B cell (primary cell): ENCODE results near the gene ZC3H10. TPM values are rescaled to one million over a fixed set of nuclear protein-coding genes. Genes with fewer than 3 reads are reported as not detected.
A peak's percentile ranks its signal among the peaks of the same experiment; 100 is the strongest.

Experiments used
- ATAC-seq: fragments of 200-7000 bp; cut with Tn5 transposase; one replicate; pipeline ENCODE4 v1.10.0; 2021; ENCODE audit warnings: low read depth, mild to moderate bottlenecking, moderate number of reproducible peaks, moderate library complexity
- CTCF ChIA-PET: fragments of 350-600 bp; sonication (Branson Sonifier 250); formaldehyde crosslinking; loops from one replicate; lab custom pipeline; 2021; ENCODE audit warnings: antibody characterized with exemption, inconsistent platforms; lab: Charles Lee
- POLR2A ChIA-PET: fragments of 350-600 bp; sonication (Branson Sonifier 250); formaldehyde crosslinking; loops from one replicate; lab custom pipeline; 2021; ENCODE audit warnings: antibody characterized with exemption; lab: Charles Lee
- DNase-seq: peaks from one replicate; pipeline ENCODE4 v3.0.0; 2013
- H2AFZ ChIP-seq: 2 replicates; pipeline ENCODE4 v1.6.1; 2012; ENCODE audit warnings: mild to moderate bottlenecking, low read depth, low read length; ENCODE audit not compliant: insufficient read depth, poor library complexity, severe bottlenecking
- H3K27ac ChIP-seq, 2 donors: 1 replicate in 1 of 2; 2 replicates in 1 of 2; pipeline ENCODE4 v1.5.1; 2012 to 2013; ENCODE audit warnings: low read length in 2 of 2, mild to moderate bottlenecking in 2 of 2, moderate library complexity in 1 of 2
- H3K27me3 ChIP-seq, 4 experiments: fragments of 200-600 bp in 1 of 4; sonication (generic) in 1 of 4; replicated peaks in 1 of 4; 1 replicate in 2 of 4; 2 replicates in 2 of 4; pipeline versions ENCODE4 v1.6.1 to v1.7.0; 2013 to 2016; ENCODE audit warnings: low read length in 3 of 4, mild to moderate bottlenecking in 2 of 4, mixed read lengths in 1 of 4, moderate library complexity in 1 of 4; ENCODE audit not compliant: insufficient read depth in 4 of 4, control insufficient read depth in 3 of 4; ENCODE audit errors: control extremely low read depth in 1 of 4
- H3K36me3 ChIP-seq, 2 experiments: replicated peaks in 1 of 2; 1 replicate in 1 of 2; 2 replicates in 1 of 2; pipeline versions ENCODE4 v1.6.1 to v1.7.1; 2013; ENCODE audit warnings: low read length in 1 of 2; ENCODE audit not compliant: insufficient read depth in 2 of 2, control insufficient read depth in 1 of 2; ENCODE audit errors: control extremely low read depth in 1 of 2, extremely low read depth in 1 of 2
- H3K4me1 ChIP-seq, 2 donors: fragments of 200-600 bp in 1 of 2; sonication (generic) in 1 of 2; 1 replicate in 1 of 2; 2 replicates in 1 of 2; pipeline versions ENCODE4 v1.5.1 to v1.6.1; 2013 to 2017; ENCODE audit warnings: low read length in 2 of 2; ENCODE audit not compliant: control insufficient read depth in 2 of 2, insufficient read depth in 2 of 2
- H3K4me2 ChIP-seq: replicated peaks from 2 replicates; pipeline ENCODE3; 2012; ENCODE audit warnings: mild to moderate bottlenecking, low read depth, low read length; ENCODE audit not compliant: poor library complexity, severe bottlenecking
- H3K4me3 ChIP-seq, 5 experiments: fragments of 200-600 bp in 1 of 5; sonication (generic) in 1 of 5; 1 replicate in 3 of 5; 2 replicates in 2 of 5; pipeline versions ENCODE4 v1.5.1 to v1.7.0; 2011 to 2016; ENCODE audit warnings: low read length in 4 of 5, mild to moderate bottlenecking in 4 of 5, low read depth in 2 of 5, control low read depth in 1 of 5, moderate library complexity in 1 of 5; ENCODE audit not compliant: insufficient read depth in 1 of 5; ENCODE audit errors: control extremely low read depth in 1 of 5, extremely low read depth in 1 of 5
- H3K79me2 ChIP-seq: fragments of 200-600 bp; sonication (generic); one replicate; pipeline ENCODE4 v1.6.0; 2016; ENCODE audit warnings: low read length; ENCODE audit not compliant: control insufficient read depth, insufficient read depth
- H3K9ac ChIP-seq: fragments of 200-600 bp; sonication (generic); 2 replicates; pipeline ENCODE4 v1.6.1; 2017; ENCODE audit warnings: mild to moderate bottlenecking, low read length, moderate library complexity
- H3K9me3 ChIP-seq, 3 donors: one replicate each; pipeline versions ENCODE4 v1.6.1 to v1.7.1; 2013; ENCODE audit warnings: low read length in 2 of 3; ENCODE audit not compliant: control insufficient read depth in 2 of 3, insufficient read depth in 1 of 3; ENCODE audit errors: control extremely low read depth in 1 of 3
- H4K20me1 ChIP-seq: 2 replicates; pipeline ENCODE4 v1.6.0; 2012; ENCODE audit warnings: mild to moderate bottlenecking, low read length; ENCODE audit not compliant: insufficient read depth, control insufficient read depth, poor library complexity, severe bottlenecking
- H3K27ac Mint-ChIP-seq: one replicate; pipeline ENCODE4 v1.8.0; 2021; ENCODE audit warnings: mixed read lengths
- H3K27me3 Mint-ChIP-seq: one replicate; pipeline ENCODE4 v1.8.0; 2021; ENCODE audit warnings: mixed read lengths
- H3K4me1 Mint-ChIP-seq: one replicate; pipeline ENCODE4 v1.8.0; 2021; ENCODE audit warnings: mixed read lengths
- H3K4me3 Mint-ChIP-seq: one replicate; pipeline ENCODE4 v1.8.0; 2021; ENCODE audit warnings: mixed read lengths
- H3K9me3 Mint-ChIP-seq: one replicate; pipeline ENCODE4 v1.8.0; 2022; ENCODE audit warnings: mixed read lengths; ENCODE audit not compliant: insufficient read depth
- EZH2 ChIP-seq: IDR thresholded peaks from 2 replicates; pipeline ENCODE4 v1.6.1; 2012; ENCODE audit warnings: borderline replicate concordance, low read depth, mild to moderate bottlenecking, moderate library complexity, low read length; ENCODE audit not compliant: insufficient read depth, poor library complexity, severe bottlenecking
- WGBS: methylation state at CpG from one replicate; pipeline ENCODE4 v1.1.5; 2013; ENCODE audit warnings: missing lambda C conversion rate; ENCODE audit not compliant: insufficient coverage; 5-methylcytosine and 5-hydroxymethylcytosine counted together
- intact Hi-C: fragments of 100-400 bp; cut with micrococcal nuclease; formaldehyde crosslinking; loops from one replicate; pipeline ENCODE4 v1.10.0; 2022
- polyA plus RNA-seq: library from polyadenylated mRNA; depleted of rRNA; stranded (reverse); fragments of >200 nt; gene quantifications from 2 replicates; pipeline ENCODE4 v1.2.3, GENCODE V29; 2012
- total RNA-seq, 2 donors: library from RNA; stranded (reverse); fragments of 120-200 nt in 1 of 2; gene quantifications; 1 replicate in 1 of 2; 2 replicates in 1 of 2; pipeline versions ENCODE4 v1.2.3 to v1.2.4, GENCODE V29; 2013 to 2022
- TF ChIP-seq, protein P1 (sequence below): fragments of 200-600 bp; IDR thresholded peaks from one replicate; pipeline ENCODE4 v1.8.0; 2022; ENCODE audit warnings: antibody characterized with exemption, mild to moderate bottlenecking

Gene ZC3H10
- total and polyA plus RNA-seq, 2 donors (not counting 1 experiment from before 2014, with no cell fraction given), result 4.7 to 21.7 TPM

- Histone ChIP-seq H4K20me1 (peaks cover 14% of the 10 kb centered on the region), H3K79me2 (peaks cover 36% of the 10 kb centered on the region), H2AFZ (no peak overlapping the region), H3K4me2 (no peak overlapping the region), H3K4me1 (peaks cover 20 to 35% of the 10 kb centered on the region in 2 donors), H3K27me3 (no peaks in the 10 kb centered on the region), H3K36me3 (peaks cover 6 to 69% of the 10 kb centered on the region in 2 experiments), H3K9me3 (no peaks in the 10 kb centered on the region), H3K4me3 (no peak overlapping the region), H3K27ac (no peak overlapping the region), H3K9ac (no peak overlapping the region)
- no peak for ATAC-seq
- peak overlapping the region; percentile 67 for H3K27ac Mint-ChIP-seq
- POLR2A ChIA-PET, result interaction anchor here (0.6 to 0.9 kb wide), 4 partner anchors 14 to 37 kb away, joined by 3 to 7 read pairs (median 5); no protein-coding TSS in a partner anchor
- no peak for DNase-seq
- H3K27me3 Mint-ChIP-seq, result no peaks in the 10 kb centered on the region
- no peak for TF ChIP-seq EZH2
- TF ChIP-seq, protein P1, sequence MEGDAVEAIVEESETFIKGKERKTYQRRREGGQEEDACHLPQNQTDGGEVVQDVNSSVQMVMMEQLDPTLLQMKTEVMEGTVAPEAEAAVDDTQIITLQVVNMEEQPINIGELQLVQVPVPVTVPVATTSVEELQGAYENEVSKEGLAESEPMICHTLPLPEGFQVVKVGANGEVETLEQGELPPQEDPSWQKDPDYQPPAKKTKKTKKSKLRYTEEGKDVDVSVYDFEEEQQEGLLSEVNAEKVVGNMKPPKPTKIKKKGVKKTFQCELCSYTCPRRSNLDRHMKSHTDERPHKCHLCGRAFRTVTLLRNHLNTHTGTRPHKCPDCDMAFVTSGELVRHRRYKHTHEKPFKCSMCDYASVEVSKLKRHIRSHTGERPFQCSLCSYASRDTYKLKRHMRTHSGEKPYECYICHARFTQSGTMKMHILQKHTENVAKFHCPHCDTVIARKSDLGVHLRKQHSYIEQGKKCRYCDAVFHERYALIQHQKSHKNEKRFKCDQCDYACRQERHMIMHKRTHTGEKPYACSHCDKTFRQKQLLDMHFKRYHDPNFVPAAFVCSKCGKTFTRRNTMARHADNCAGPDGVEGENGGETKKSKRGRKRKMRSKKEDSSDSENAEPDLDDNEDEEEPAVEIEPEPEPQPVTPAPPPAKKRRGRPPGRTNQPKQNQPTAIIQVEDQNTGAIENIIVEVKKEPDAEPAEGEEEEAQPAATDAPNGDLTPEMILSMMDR, result no peak
- CTCF ChIA-PET, result interaction anchor here (1.0 to 3.4 kb wide), 7 partner anchors 27 to 236 kb away, joined by 3 to 24 read pairs (median 4); partner anchors contain the start of genes ANKRD52, SMARCC2 and ZC3H10
- H3K4me1 Mint-ChIP-seq, result peaks cover 36% of the 10 kb centered on the region
- intact Hi-C loops, result no loop called here
- WGBS, result 100% methylated on average over 4 of the region's 10 CpGs
- peak overlapping the region; percentile 13 for H3K4me3 Mint-ChIP-seq
- H3K9me3 Mint-ChIP-seq, result no peaks in the 10 kb centered on the region
Measured at GRCh38 chr12:56161690-56162351, 43.8 kb downstream of the ZC3H10 start.
